Right cardiac atrium (tissue), 5 donors: Measurements from ENCODE around the gene PIGL. TPM values are rescaled to one million over a fixed set of nuclear protein-coding genes. Genes with fewer than 3 reads are reported as not detected.

ENCODE experiments used
- ATAC-seq, 2 donors: fragments of 200-7000 bp; cut with Tn5 transposase; one replicate each; pipeline versions ENCODE4 v1.8.0 to v1.9.1; 2020; ENCODE audit warnings: moderate library complexity in 2 of 2, mild to moderate bottlenecking in 1 of 2
- DNase-seq, 3 donors: peaks; one replicate each; pipeline ENCODE4 v3.0.0-alpha.2; 2020
- H3K27ac ChIP-seq: one replicate; pipeline ENCODE4 v1.5.1; 2013; ENCODE audit warnings: mild to moderate bottlenecking, low read length, control low read depth, moderate library complexity
- H3K27me3 ChIP-seq: one replicate; pipeline ENCODE4 v1.6.1; 2013; ENCODE audit not compliant: control insufficient read depth, insufficient read depth
- H3K4me1 ChIP-seq: one replicate; pipeline ENCODE4 v1.6.1; 2013; ENCODE audit warnings: low read length; ENCODE audit not compliant: control insufficient read depth, insufficient read depth
- H3K4me3 ChIP-seq: one replicate; pipeline ENCODE4 v1.5.1; 2013; ENCODE audit warnings: low read length, control low read depth
- H3K9me3 ChIP-seq: one replicate; pipeline ENCODE4 v1.6.1; 2013; ENCODE audit warnings: low read length; ENCODE audit not compliant: control insufficient read depth
- WGBS: extraction: QIAGEN DNeasy Blood & Tissue Kit; methylation state at CpG from one replicate; pipeline ENCODE4 v1.1.7; 2013; 5-methylcytosine and 5-hydroxymethylcytosine counted together
- intact Hi-C, 4 donors: fragments of 100-400 bp; cut with DNase I; formaldehyde crosslinking; loops; one replicate each; pipeline versions ENCODE4 v1.11.0 to v1.14.0; 2022 to 2023
- polyA plus RNA-seq: library from polyadenylated mRNA; stranded (reverse); fragments of 200-250 nt; gene quantifications from one replicate; pipeline ENCODE4 v1.2.3, GENCODE V29; 2013
- total RNA-seq, 4 donors: library from RNA; stranded (reverse); fragmentation: NEBNext Ultra II Directional; extraction: Animal tissue kit (Norgen Biotek cat#: 25700); gene quantifications; one replicate each; pipeline ENCODE4 v1.2.1, GENCODE V29; 2021
- donor health status: healthy with polysubstance abuse.
- donor health status: DM: no; HTN: yes; CAD: no.
- donor health status: DM: no; HTN: no; CAD: no.
- donor health status: DM: no; HTN: yes; CAD: no; lungs with severe emphysema.
- donor health status: DM: yes; HTN: yes; CAD: no.

PIGL gene
- total and polyA plus RNA-seq, 5 donors, result 9.6 to 16.7 (median 11.6) TPM

- Histone ChIP-seq H3K4me3 (no peak overlapping the region), H3K27ac (no peak overlapping the region), H3K4me1 (no peaks in the 10 kb centered on the region), H3K9me3 (no peaks in the 10 kb centered on the region), H3K27me3 (no peaks in the 10 kb centered on the region)
- ATAC-seq, result no peak
- intact Hi-C loops, result no loop called here
- 64% methylated on average over 7 of the region's 7 CpGs for WGBS
- DNase-seq, result no peak
Measured at GRCh38 chr17:16313139-16314090, 96.4 kb downstream of the PIGL start.

GRCh38 chr17:16314189-16314588, 97.2 kb downstream of the PIGL start:
- Histone ChIP-seq H3K27me3 (no peaks in the 10 kb centered on the region), H3K27ac (no peak overlapping the region), H3K4me3 (no peak overlapping the region), H3K9me3 (no peaks in the 10 kb centered on the region), H3K4me1 (no peaks in the 10 kb centered on the region)
- no peak for ATAC-seq
- intact Hi-C loops, result no loop called here
- DNase-seq, result no peak

- Histone ChIP-seq H3K4me3 (no peak overlapping the region), H3K27ac (no peak overlapping the region), H3K27me3 (no peaks in the 10 kb centered on the region), H3K9me3 (no peaks in the 10 kb centered on the region), H3K4me1 (no peaks in the 10 kb centered on the region)
- WGBS, result 96% methylated on average over 3 of the region's 3 CpGs
- ATAC-seq (no peak), DNase-seq (no peak)
- intact Hi-C loops, result no loop called here
Measured at GRCh38 chr17:16314859-16315258, 97.8 kb downstream of the PIGL start.

- no peak for DNase-seq
- no peak overlapping the region for H3K27ac ChIP-seq
- no peak for ATAC-seq
- intact Hi-C loops, result no loop called here
- no peaks in the 10 kb centered on the region for H3K27me3 ChIP-seq
- no peaks in the 10 kb centered on the region for H3K4me1 ChIP-seq
- H3K4me3 ChIP-seq, result no peak overlapping the region
- WGBS, result 74% methylated on average over 3 of the region's 3 CpGs
- no peaks in the 10 kb centered on the region for H3K9me3 ChIP-seq
Measured at GRCh38 chr17:16319969-16320368, 103.0 kb downstream of the PIGL start.

- Histone ChIP-seq H3K9me3 (no peaks in the 10 kb centered on the region), H3K27ac (no peak overlapping the region), H3K27me3 (no peaks in the 10 kb centered on the region), H3K4me3 (no peak overlapping the region), H3K4me1 (no peaks in the 10 kb centered on the region)
- 96% methylated on average over 3 of the region's 3 CpGs for WGBS
- intact Hi-C loops, result no loop called here
- ATAC-seq (no peak), DNase-seq (no peak)
Measured at GRCh38 chr17:16322636-16323035, 105.6 kb downstream of the PIGL start.

GRCh38 chr17:16325964-16326363, 109.0 kb downstream of the PIGL start:
- no peak for DNase-seq
- H3K4me3 ChIP-seq, result no peak overlapping the region
- intact Hi-C loops, result no loop called here
- ATAC-seq, result no peak
- H3K27ac ChIP-seq, result no peak overlapping the region
- no peaks in the 10 kb centered on the region for H3K27me3 ChIP-seq
- peaks cover 4% of the 10 kb centered on the region for H3K4me1 ChIP-seq
- WGBS, result 96% methylated on average over 1 of the region's 1 CpG
- no peaks in the 10 kb centered on the region for H3K9me3 ChIP-seq

- no peak overlapping the region for H3K4me3 ChIP-seq
- H3K9me3 ChIP-seq, result no peaks in the 10 kb centered on the region
- H3K4me1 ChIP-seq, result peaks cover 4% of the 10 kb centered on the region
- H3K27me3 ChIP-seq, result no peaks in the 10 kb centered on the region
- intact Hi-C loops, result no loop called here
- DNase-seq, result no peak
- WGBS, result 98% methylated on average over 3 of the region's 3 CpGs
- H3K27ac ChIP-seq, result no peak overlapping the region
- no peak for ATAC-seq
Measured at GRCh38 chr17:16327018-16327417, 110.0 kb downstream of the PIGL start.

- peaks cover 4% of the 10 kb centered on the region for H3K4me1 ChIP-seq
- intact Hi-C loops, result no loop called here
- H3K4me3 ChIP-seq, result no peak overlapping the region
- no peaks in the 10 kb centered on the region for H3K9me3 ChIP-seq
- WGBS, result 8% methylated on average over 1 of the region's 1 CpG
- DNase-seq (no peak), ATAC-seq (peak in 1 of 2 donors; percentile 40)
- no peaks in the 10 kb centered on the region for H3K27me3 ChIP-seq
- H3K27ac ChIP-seq, result no peak overlapping the region
Measured at GRCh38 chr17:16328997-16329396, 112.0 kb downstream of the PIGL start.

- H3K27ac ChIP-seq, result no peak overlapping the region
- DNase-seq, result peak in 2 of 3 donors; percentile 26 to 52
- peaks cover 4% of the 10 kb centered on the region for H3K4me1 ChIP-seq
- intact Hi-C loops, result no loop called here
- WGBS, result 40% methylated on average over 11 of the region's 11 CpGs
- H3K4me3 ChIP-seq, result no peak overlapping the region
- H3K9me3 ChIP-seq, result no peaks in the 10 kb centered on the region
- H3K27me3 ChIP-seq, result no peaks in the 10 kb centered on the region
- peak; percentile 70 to 93 for ATAC-seq
Measured at GRCh38 chr17:16329519-16330271, 112.7 kb downstream of the PIGL start.

- H3K4me1 ChIP-seq, result no peaks in the 10 kb centered on the region
- no peaks in the 10 kb centered on the region for H3K27me3 ChIP-seq
- no peak overlapping the region for H3K4me3 ChIP-seq
- DNase-seq (no peak), ATAC-seq (no peak)
- H3K9me3 ChIP-seq, result no peaks in the 10 kb centered on the region
- WGBS, result 92% methylated on average over 3 of the region's 3 CpGs
- intact Hi-C loops, result no loop called here
- no peak overlapping the region for H3K27ac ChIP-seq
Measured at GRCh38 chr17:16338391-16338790, 121.4 kb downstream of the PIGL start.

GRCh38 chr17:16339402-16339801, 122.4 kb downstream of the PIGL start:
- Histone ChIP-seq H3K4me3 (no peak overlapping the region), H3K9me3 (no peaks in the 10 kb centered on the region), H3K4me1 (no peaks in the 10 kb centered on the region), H3K27me3 (no peaks in the 10 kb centered on the region), H3K27ac (no peak overlapping the region)
- ATAC-seq (no peak), DNase-seq (no peak)
- 100% methylated on average over 1 of the region's 1 CpG for WGBS
- intact Hi-C loops, result no loop called here
